Stimulated activated naive CD4-positive, alpha-beta T cell (primary cell): ENCODE data around the gene CLDN15.

Source experiments
- DNase-seq, 6 experiments: peaks; one replicate each; lab custom pipeline; 2025; lab: John Stamatoyannopoulos, UW

The CLDN15 gene

GRCh38 chr7:101222275-101222830 lies 15.2 kb downstream of the CLDN15 start:
- DNase-seq, result no peak

DNA sequence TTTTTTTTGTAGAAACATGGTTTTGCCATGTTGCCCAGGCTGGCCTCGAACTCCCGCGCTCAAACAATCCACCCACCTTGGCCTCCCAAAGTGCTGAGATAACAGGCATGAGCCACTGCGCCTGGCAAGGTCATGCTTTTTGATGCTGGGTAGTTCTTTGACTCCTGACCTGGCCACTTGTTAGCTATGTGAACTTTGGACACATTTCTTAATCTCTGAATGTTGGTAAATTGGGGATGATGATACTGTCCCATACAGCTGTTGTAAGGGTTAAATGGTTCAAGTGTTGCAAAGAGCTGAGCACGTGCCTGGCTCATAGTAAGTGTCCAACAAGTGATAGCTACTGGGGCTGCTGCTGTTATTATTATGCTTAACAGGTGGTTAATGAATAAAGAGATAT lies 17.3 kb downstream of the CLDN15 start:
- DNase-seq, result no peak

GRCh38 chr7:101218236-101219125 lies 19.1 kb downstream of the CLDN15 start:
- DNase-seq, result no peak

DNA sequence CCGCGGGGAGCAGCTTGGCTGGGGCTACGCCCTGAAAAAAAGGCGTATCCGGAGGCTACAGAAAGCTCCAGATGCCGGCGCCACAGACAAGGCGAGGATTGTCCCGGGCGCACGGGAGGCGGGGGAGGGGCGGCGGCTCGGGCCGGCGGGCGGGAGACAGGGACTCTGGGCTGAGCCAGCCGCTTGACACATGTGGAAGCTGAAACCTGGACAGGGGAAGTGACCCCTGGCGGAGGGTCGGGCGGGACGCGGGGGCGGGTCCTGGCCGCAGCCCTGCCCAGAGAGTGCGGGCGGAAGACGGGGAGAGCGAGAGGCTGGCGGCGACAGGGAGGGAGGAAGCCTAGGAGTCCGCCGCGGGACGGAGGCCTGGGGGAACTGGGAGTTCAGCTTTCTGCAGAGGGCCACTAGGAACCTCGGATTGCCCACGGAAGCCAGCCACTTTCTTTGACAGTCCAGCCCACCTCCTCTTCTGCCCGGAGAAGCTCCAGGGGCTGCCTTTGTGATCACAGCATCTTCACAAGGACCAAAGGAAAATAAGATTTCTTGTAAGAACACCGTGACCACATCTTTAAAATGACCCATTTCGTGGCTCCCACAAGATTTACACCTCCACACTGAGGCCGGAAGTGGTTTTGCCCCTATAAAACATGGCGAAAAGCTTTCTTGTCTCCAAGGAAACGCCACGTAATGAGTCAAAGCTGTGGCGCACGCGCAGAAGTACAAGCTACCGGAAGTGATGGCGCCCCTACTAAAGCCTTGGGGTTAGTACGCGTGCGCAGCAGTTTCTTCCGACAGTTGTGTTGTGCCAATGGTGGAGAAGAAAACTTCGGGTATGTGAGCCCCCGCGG lies 20.0 kb downstream of the CLDN15 start, which contains the start of the genes PLOD3 and ZNHIT1:
Gene PLOD3 (minus strand): TSS at position 194 of the 848 bp plus-strand sequence. CDS start 307 bp downstream, outside the sequence.
Gene ZNHIT1 (plus strand): TSS at position 778 of the 848 bp plus-strand sequence. CDS start 31 bp downstream, at position 809.
- DNase-seq, result peak; percentile 80 to 96 (median 95)

GRCh38 chr7:101216860-101217387 lies 20.7 kb downstream of the CLDN15 start:
- no peak for DNase-seq

- DNase-seq, result no peak
Observed at GRCh38 chr7:101216001-101216859, 21.4 kb downstream of the CLDN15 start.

GRCh38 chr7:101212014-101212413 lies 25.6 kb downstream of the CLDN15 start:
- no peak for DNase-seq

DNA sequence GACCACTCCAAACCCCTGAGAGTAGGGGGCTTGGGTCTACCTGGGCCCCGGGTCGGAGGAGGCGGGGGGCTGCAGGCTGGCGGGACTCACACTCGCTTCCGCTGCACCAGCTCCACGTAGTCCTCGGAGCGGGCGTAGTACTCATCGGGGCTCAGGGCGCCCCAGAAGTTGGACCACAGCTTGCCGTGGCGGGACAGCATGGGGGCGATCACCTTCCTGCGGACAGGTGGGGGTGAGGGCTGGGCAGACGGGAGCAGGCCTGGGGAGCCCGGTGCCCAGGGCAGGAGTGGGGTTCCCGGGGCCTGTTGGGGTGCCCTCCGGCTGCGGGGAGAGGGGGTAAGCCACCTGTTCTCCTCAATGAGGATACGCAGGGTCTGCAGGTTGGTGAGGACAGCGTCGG lies 26.1 kb downstream of the CLDN15 start:
- DNase-seq, result no peak

DNA sequence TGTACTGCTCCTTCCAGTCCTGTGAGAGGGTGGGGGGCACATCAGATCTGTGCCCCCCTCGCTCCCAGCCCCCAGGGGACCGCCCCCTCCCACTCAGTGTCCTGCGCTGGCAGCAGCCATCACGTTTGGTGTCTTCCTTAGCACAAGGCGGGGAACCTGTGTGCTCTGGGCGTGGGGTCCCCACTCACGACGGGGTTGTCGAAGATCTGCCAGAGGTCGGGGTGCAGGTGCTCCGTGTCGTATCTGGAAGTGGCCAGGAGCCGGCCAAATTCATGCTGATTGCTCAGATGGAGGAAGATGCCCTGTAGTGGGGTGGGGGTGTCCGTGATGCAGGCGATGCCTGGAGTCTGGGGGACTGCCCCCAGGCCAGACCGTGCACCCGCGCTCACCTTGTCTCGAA lies 27.5 kb downstream of the CLDN15 start:
- DNase-seq, result no peak

GRCh38 chr7:101208794-101209193 lies 28.8 kb downstream of the CLDN15 start:
- no peak for DNase-seq

GRCh38 chr7:101207459-101207858 lies 30.1 kb downstream of the CLDN15 start:
- no peak for DNase-seq

GRCh38 chr7:101206665-101207042 lies 30.9 kb downstream of the CLDN15 start:
- DNase-seq, result no peak

- no peak for DNase-seq
Observed at GRCh38 chr7:101205901-101206664, 31.5 kb downstream of the CLDN15 start.

DNA sequence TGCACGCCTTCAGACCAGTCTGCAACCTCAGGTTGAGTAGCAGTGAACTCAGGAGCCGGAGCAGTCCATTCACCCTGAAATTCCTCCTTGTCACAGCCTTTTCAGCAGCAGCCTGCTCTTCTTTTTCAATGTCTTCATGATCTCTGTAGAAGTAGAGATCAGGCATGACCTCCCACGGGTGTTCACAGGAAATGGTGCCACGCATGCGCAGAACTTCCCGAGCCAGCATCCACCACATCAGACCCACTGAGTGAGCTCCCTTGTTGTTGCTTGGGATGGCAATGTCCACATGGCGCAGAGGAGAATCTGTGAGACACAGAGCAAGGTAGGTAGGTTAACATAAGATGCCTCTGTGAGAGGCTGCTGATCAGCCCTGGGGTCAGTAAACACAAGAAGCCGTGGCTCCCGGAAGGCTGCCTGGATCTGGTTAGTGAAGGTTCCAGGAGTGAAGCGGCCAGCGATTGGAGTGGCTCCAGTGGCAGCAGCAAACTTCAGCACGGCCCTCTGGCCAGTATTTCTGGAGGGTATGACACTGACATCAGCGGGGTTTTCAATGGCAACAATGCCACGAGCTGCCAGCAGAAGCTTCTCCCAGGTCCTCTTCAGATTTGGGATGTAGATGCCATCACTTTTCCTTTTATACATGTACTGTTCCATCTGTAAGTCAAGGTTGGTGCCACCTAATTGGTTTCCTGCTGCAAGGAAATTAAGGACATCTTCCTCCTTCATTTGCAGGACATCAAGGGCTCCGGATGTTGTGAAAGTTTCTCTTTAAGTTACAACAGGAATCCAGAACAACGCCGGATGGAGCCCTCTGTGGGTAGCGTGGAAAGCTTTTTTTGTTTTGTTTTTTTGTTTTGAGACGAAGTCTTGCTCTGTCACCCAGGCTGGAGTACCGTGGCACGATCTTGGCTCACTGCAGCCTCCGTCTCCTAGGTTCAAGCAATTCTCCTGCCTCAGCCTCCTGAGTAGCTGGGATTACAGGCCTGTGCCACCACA lies 33.6 kb downstream of the CLDN15 start:
- peak in 4 of 6 experiments; percentile 23 to 38 (median 36) for DNase-seq

DNA sequence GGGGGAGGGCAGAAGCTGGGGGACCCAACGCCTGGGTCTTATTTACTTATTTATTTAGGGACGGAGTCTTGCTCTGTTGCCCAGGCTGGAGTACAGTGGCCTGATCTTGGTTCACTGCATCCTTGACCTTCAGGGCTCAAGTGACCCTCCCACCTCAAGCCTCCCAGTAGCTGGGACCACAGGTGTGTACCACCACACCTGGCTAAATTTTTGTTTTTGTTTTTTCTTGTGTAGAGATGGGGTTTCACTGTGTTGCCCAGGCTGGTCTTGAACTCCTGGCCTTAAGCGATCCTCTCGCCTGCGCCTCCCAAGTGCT lies 35.0 kb downstream of the CLDN15 start:
- no peak for DNase-seq

DNA sequence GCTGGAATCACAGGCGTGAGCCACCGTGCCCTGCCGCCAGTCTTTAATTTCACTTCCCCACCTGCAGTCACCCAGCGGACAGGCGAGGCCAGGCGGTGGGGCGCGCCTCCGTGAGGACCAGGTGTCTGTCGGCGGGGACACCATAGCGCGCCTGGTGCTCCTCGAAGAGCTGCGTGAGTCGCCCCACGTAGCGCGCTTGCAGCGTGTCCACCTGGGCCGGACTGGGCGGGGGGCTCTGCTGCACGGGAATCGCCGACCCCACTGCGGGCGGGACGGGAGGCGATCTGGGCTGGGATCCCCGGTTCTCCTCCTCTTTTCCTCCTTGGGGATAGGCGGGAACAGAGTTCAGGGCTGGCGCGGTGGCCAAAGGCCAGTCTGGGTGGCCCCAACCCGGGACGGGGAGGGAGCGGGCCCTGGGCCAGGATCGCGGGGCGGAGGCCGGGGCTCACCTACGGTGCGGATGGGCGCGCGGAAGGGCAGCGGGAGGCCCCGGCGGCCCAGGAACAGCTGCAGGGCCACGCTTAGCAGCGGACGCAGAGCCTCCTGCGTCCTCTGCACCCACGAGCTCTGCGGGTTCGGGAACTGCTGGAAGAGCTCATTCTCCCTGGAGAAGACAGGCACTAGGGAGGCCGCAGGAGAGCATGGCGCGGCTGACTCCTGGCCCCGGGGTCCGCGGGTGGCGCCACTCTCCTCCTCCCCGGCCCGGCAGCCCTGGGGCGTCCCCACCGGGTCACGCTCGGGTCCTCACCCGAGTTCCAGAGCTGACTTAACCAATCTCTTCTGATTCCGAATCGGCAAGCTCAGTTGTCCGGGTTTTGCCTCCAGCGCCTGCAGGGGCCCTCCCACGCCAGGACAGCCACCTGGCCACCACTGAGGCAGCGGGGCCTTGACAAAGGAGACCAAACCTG lies 35.7 kb downstream of the CLDN15 start:
- no peak for DNase-seq

- no peak for DNase-seq
Observed at GRCh38 chr7:101200862-101201599, 36.6 kb downstream of the CLDN15 start, which contains the start of gene MOGAT3. Gene MOGAT3, minus strand, starts transcription at chr7:101201036. Its CDS starts 182 bp downstream, at chr7:101200854.
